ENCODE measurements around the gene AXL.
"Not testable (repeated sequence)": the region's sequence is repeated elsewhere in the genome, so short reads cannot be mapped to it uniquely, and the experiment has no call there.

The AXL gene

GRCh38 chr19:41224632-41225031 lies 5.6 kb downstream of the AXL start:
- H3K27ac ChIP-seq, result no peak overlapping the region
- TF ChIP-seq, protein P1, sequence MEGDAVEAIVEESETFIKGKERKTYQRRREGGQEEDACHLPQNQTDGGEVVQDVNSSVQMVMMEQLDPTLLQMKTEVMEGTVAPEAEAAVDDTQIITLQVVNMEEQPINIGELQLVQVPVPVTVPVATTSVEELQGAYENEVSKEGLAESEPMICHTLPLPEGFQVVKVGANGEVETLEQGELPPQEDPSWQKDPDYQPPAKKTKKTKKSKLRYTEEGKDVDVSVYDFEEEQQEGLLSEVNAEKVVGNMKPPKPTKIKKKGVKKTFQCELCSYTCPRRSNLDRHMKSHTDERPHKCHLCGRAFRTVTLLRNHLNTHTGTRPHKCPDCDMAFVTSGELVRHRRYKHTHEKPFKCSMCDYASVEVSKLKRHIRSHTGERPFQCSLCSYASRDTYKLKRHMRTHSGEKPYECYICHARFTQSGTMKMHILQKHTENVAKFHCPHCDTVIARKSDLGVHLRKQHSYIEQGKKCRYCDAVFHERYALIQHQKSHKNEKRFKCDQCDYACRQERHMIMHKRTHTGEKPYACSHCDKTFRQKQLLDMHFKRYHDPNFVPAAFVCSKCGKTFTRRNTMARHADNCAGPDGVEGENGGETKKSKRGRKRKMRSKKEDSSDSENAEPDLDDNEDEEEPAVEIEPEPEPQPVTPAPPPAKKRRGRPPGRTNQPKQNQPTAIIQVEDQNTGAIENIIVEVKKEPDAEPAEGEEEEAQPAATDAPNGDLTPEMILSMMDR (conservative IDR thresholded peaks at IDR 0.05), result no peak

GRCh38 chr19:41225238-41226052 lies 6.4 kb downstream of the AXL start:
- no peak overlapping the region for H3K27ac ChIP-seq
- TF ChIP-seq, protein P1 (conservative IDR thresholded peaks at IDR 0.05), result no peak

DNA sequence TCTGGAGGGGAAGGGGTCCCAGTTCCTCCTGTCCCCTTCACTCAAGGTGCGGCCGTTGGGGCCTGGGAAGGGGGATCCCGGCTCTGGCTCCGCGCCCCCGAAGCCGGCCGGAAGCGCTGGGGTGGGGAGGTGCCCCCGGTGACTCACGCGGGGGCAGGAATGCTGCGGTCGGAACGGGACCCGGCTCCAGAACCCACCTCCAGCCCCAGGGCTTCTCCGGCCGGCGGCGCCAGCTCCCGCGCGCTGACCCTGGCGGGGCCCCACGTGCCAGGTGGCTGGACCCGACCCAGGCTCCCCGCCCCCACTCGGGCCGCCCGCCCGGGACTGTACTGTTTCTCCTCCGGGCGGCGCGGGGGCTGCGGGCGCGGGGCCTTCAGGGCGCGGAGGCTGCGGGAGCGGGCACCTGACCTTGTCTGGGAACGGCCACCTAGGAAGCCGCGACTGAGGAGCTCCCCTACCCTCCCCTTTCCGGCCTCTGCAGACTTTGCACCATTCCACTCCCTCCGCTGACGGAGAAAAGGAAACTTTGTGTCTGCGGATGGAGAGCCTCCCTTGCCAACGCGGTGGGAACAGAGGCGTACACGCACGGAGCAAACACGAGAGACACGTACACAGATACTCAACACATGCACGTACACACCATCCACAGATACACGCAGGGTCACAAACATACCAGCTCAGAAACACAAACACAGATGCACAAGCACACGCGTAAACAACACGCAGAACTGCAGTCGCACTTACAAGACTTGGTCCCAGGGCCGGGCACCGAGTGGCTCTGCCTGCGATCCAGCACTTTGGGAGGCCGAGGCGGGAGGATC lies 7.2 kb downstream of the AXL start:
- TF ChIP-seq, protein P1 (conservative IDR thresholded peaks at IDR 0.05), result no peak
- H3K27ac ChIP-seq, result no peak overlapping the region; the same call in 1 of the 2 replicates

- H3K27ac ChIP-seq, result no peak overlapping the region
- TF ChIP-seq, protein P1 (conservative IDR thresholded peaks at IDR 0.05), result no peak
These were observed 7.9 kb downstream of the AXL start for GRCh38 chr19:41226874-41227390.

DNA sequence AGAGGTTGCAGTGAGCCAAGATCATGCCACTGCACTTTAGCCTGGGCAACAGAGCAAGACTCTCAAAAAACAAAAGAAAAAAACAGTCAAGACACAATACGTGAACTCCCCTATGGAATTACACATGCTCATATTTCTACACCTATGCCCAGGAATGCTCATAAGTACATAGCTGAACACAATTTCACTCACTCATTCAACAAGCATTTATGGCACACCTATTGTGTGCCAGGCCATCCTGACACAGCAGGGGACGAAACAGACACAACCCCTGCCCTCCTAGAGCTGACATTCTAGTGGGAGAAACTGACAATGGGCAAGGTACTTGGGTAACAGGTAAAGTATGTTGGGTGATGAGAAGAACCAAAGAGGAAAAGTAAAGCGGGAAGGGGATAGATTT lies 9.5 kb downstream of the AXL start:
- TF ChIP-seq, protein P1 (conservative IDR thresholded peaks at IDR 0.05), result no peak
- no peak overlapping the region for H3K27ac ChIP-seq

DNA sequence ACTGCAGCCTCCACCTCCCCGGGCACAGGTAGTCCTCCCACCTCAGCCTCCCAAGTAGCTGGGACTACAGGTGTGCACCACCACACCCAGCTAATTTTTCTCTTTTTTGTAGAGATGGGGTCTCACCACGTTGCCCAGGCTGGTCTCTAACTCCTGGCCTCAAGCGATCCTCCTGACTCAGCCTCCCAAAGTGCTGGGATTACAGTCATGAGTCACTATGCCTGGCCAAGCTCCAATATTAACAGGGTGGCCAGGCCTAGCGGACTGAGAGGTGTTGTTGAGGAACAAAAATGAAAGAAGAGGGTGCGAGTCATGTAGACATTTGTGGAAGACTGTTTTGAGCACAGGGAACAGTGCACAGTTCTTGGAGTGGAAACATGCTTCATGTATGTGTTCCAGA lies 10.3 kb downstream of the AXL start:
- not testable (repeated sequence) for H3K27ac ChIP-seq

GRCh38 chr19:41230067-41230857 lies 11.2 kb downstream of the AXL start:
- TF ChIP-seq, protein P1 (conservative IDR thresholded peaks at IDR 0.05), result no peak
- H3K27ac ChIP-seq, result no peak overlapping the region
